Measurements from ENCODE around the gene PAM16.

The PAM16 gene

GRCh38 chr16:4291699-4292098 lies 59.4 kb downstream of the PAM16 start:
- H3K27ac ChIP-seq (ENCODE audit: low read length): no peak overlapping the region
- no peaks in the 10 kb centered on the region for H3K36me3 ChIP-seq (ENCODE audit: insufficient read depth, low read depth, low read length)
- peaks cover 11% of the 10 kb centered on the region; the same call in 1 of the 2 replicates for H3K4me1 ChIP-seq (ENCODE audit: insufficient read depth, low read length)
- no peak overlapping the region for H3K4me3 ChIP-seq (ENCODE audit: low read length)
- no peaks in the 10 kb centered on the region for H3K27me3 ChIP-seq (ENCODE audit: insufficient read depth, low read length)
- H3K9ac ChIP-seq (ENCODE audit: low read depth, low read length): no peak overlapping the region
- no peaks in the 10 kb centered on the region for H3K9me3 ChIP-seq (ENCODE audit: insufficient read depth, low read depth, low read length)
